SU-DHL-6 (cell line): ENCODE measurements around the gene CHRNA4.

Source experiments
- H2AFZ ChIP-seq: fragments of 200-600 bp; sonication (generic); 2 replicates; pipeline ENCODE4 v1.6.1; 2014; ENCODE audit warnings: low read depth, mild to moderate bottlenecking, moderate library complexity, mixed read lengths, antibody characterized with exemption, low read length; ENCODE audit not compliant: severe bottlenecking
- H3F3A ChIP-seq: fragments of 200-600 bp; shearing (Covaris generic); 2 replicates; pipeline ENCODE4 v1.6.0; 2016; ENCODE audit warnings: antibody characterized with exemption, mild to moderate bottlenecking; ENCODE audit not compliant: insufficient read depth
- H3K27ac ChIP-seq: fragments of 200-600 bp; sonication (generic); 2 replicates; pipeline ENCODE4 v1.5.1; 2016; ENCODE audit warnings: low read depth, mild to moderate bottlenecking, low read length, moderate library complexity, mixed read lengths
- H3K27me3 ChIP-seq: fragments of 200-600 bp; sonication (generic), shearing (Covaris generic); 2 replicates; pipeline ENCODE4 v1.6.0; 2014; ENCODE audit warnings: mild to moderate bottlenecking, low read length
- H3K36me3 ChIP-seq: fragments of 200-600 bp; sonication (generic); 2 replicates; pipeline ENCODE4 v1.6.1; 2014; ENCODE audit warnings: mild to moderate bottlenecking, low read length, mixed read lengths
- H3K4me2 ChIP-seq: fragments of 300-600, 200-600 bp; shearing (Covaris generic), sonication (generic); 2 replicates; pipeline ENCODE4 v1.6.0; 2014; ENCODE audit warnings: low read length, low read depth, mild to moderate bottlenecking; ENCODE audit not compliant: poor library complexity, severe bottlenecking
- H3K4me3 ChIP-seq: fragments of 200-600 bp; sonication (generic); 2 replicates; pipeline ENCODE4 v1.5.1; 2014; ENCODE audit warnings: antibody characterized with exemption, low read length, mild to moderate bottlenecking, mixed read lengths; ENCODE audit not compliant: insufficient read depth, poor library complexity, severe bottlenecking
- H3K79me2 ChIP-seq: fragments of 200-600 bp; sonication (generic); 2 replicates; pipeline ENCODE4 v1.6.1; 2014; ENCODE audit warnings: mild to moderate bottlenecking, low read length, moderate library complexity; ENCODE audit not compliant: insufficient read depth
- H3K9ac ChIP-seq: fragments of 200-600 bp; sonication (generic); 2 replicates; pipeline ENCODE4 v1.7.0; 2014; ENCODE audit warnings: mild to moderate bottlenecking, low read length
- H3K9me2 ChIP-seq: fragments of 200-600 bp; sonication (generic); replicated peaks from 2 replicates; pipeline ENCODE4 v1.6.1; 2014; ENCODE audit warnings: low read length; ENCODE audit not compliant: insufficient read depth
- H3K9me3 ChIP-seq: fragments of 200-600 bp; sonication (generic); 2 replicates; pipeline ENCODE4 v1.6.1; 2014; ENCODE audit warnings: low read length, mixed read lengths; ENCODE audit not compliant: insufficient read depth
- H4K20me1 ChIP-seq: fragments of 200-600 bp; sonication (generic); 2 replicates; pipeline ENCODE4 v1.6.1; 2014; ENCODE audit warnings: low read depth, mild to moderate bottlenecking, antibody characterized with exemption, low read length, moderate library complexity, mixed read lengths
- EZH2phosphoT487 ChIP-seq: fragments of 200-600 bp; sonication (generic), shearing (Covaris generic); conservative IDR thresholded peaks from 2 replicates; pipeline ENCODE4 v1.6.1; 2018; ENCODE audit warnings: mild to moderate bottlenecking, antibody characterized with exemption, low read length, moderate library complexity, mixed read lengths
- TF ChIP-seq, protein P1 (sequence below): fragments of 200-600 bp; sonication (generic); IDR thresholded peaks from one replicate; pipeline ENCODE4 v1.5.1; 2017; ENCODE audit warnings: antibody characterized with exemption, mild to moderate bottlenecking, low read length, moderate library complexity; ENCODE audit not compliant: insufficient read depth, poor library complexity, severe bottlenecking

CHRNA4 gene

DNA sequence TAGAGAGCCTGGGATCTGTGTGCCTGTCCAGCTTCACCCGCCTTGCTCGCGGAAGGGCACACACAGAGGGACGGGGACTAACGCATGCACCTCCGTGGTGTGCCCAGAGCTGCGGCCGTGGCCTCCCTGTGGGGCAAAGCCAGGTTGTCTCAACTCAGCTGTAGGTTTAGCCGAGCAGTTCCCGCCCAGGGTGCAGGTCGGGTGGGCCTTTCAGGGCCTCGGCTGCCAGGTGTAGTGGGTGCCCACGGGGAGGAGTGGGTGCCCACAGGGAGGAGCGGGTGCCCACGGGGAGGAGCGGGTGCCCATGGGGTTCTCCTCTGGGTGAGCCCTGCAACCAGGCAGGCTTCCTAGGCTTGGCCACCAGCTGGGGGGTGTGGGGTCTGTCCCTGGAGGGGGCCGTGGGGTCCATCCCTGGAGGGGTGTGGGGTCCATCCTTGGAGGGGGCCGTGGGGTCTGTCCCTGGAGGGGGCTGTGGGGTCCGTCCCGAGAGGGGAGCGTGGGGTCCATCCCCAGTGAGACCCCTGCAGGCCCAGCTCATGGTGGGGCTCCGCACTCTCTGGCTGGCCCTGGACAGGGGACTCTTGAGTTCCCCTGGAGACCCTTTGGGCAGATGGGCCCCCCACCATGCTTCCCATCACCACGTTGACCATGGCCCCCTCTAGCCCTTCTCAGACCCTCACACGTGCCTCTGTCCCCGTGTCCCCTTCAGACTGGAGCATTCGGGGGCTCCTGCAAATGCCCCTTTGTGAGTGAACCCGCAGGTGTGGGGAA is 37.8 kb upstream of the CHRNA4 start:
- H3K4me3 ChIP-seq: no peak overlapping the region
- no peaks in the 10 kb centered on the region for H4K20me1 ChIP-seq
- H3K9me2 ChIP-seq: no peaks in the 10 kb centered on the region
- H3K9me3 ChIP-seq: no peaks in the 10 kb centered on the region
- no peaks in the 10 kb centered on the region for H3K36me3 ChIP-seq
- H3K27me3 ChIP-seq: no peaks in the 10 kb centered on the region
- no peaks in the 10 kb centered on the region for H3F3A ChIP-seq
- no peak overlapping the region for H3K4me2 ChIP-seq
- H3K9ac ChIP-seq: no peak overlapping the region
- no peak overlapping the region for H3K27ac ChIP-seq
- H2AFZ ChIP-seq: no peak overlapping the region
- TF ChIP-seq, protein P1, sequence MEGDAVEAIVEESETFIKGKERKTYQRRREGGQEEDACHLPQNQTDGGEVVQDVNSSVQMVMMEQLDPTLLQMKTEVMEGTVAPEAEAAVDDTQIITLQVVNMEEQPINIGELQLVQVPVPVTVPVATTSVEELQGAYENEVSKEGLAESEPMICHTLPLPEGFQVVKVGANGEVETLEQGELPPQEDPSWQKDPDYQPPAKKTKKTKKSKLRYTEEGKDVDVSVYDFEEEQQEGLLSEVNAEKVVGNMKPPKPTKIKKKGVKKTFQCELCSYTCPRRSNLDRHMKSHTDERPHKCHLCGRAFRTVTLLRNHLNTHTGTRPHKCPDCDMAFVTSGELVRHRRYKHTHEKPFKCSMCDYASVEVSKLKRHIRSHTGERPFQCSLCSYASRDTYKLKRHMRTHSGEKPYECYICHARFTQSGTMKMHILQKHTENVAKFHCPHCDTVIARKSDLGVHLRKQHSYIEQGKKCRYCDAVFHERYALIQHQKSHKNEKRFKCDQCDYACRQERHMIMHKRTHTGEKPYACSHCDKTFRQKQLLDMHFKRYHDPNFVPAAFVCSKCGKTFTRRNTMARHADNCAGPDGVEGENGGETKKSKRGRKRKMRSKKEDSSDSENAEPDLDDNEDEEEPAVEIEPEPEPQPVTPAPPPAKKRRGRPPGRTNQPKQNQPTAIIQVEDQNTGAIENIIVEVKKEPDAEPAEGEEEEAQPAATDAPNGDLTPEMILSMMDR: no peak
- TF ChIP-seq EZH2phosphoT487: no peak
- no peaks in the 10 kb centered on the region for H3K79me2 ChIP-seq

DNA sequence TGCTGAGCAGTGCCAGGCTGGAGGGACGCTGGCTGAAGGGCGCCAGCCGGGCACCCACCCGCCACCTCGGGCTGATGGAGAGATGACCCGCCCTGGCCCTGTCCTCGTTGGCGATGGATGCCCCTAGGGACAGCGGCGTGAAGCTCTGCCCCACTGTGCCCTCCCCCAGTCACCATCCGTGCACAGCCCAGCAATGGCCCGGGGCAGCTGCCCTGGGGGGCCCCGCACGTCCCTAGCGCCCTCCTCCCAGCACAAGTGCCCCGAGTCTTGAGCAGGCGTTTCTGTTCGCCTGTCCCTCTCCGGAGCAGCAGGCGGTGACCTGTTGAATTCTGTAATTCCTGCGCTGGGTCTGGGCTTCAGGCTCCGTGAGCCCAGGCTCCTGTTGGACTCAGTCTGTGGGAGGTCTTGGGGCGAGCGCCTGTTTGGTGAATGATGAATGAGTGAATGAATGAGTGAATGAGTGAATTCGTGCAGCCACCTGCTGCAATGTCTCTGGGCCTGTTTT is 36.8 kb upstream of the CHRNA4 start:
- Histone ChIP-seq H3K4me2 (no peak overlapping the region), H3K9me2 (no peaks in the 10 kb centered on the region), H3F3A (no peaks in the 10 kb centered on the region), H3K4me3 (no peak overlapping the region), H3K36me3 (no peaks in the 10 kb centered on the region), H4K20me1 (no peaks in the 10 kb centered on the region), H2AFZ (no peak overlapping the region), H3K79me2 (no peaks in the 10 kb centered on the region), H3K27ac (no peak overlapping the region), H3K27me3 (no peaks in the 10 kb centered on the region), H3K9ac (no peak overlapping the region), H3K9me3 (no peaks in the 10 kb centered on the region)
- no peak for TF ChIP-seq EZH2phosphoT487
- TF ChIP-seq, protein P1: no peak

- H2AFZ ChIP-seq: no peak overlapping the region
- no peaks in the 10 kb centered on the region for H3F3A ChIP-seq
- no peak overlapping the region for H3K4me3 ChIP-seq
- H3K36me3 ChIP-seq: no peaks in the 10 kb centered on the region
- H3K27ac ChIP-seq: no peak overlapping the region
- no peak overlapping the region for H3K9ac ChIP-seq
- H3K79me2 ChIP-seq: no peaks in the 10 kb centered on the region
- no peak for TF ChIP-seq EZH2phosphoT487
- TF ChIP-seq, protein P1: no peak
- H3K9me2 ChIP-seq: no peaks in the 10 kb centered on the region
- H4K20me1 ChIP-seq: no peaks in the 10 kb centered on the region
- no peak overlapping the region for H3K4me2 ChIP-seq
- H3K9me3 ChIP-seq: no peaks in the 10 kb centered on the region
- no peaks in the 10 kb centered on the region for H3K27me3 ChIP-seq
Observed at GRCh38 chr20:63397155-63397843, 36.1 kb upstream of the CHRNA4 start.
